B cell (primary cell): Measurements from ENCODE around the gene COL16A1. TPM values are rescaled to one million over a fixed set of nuclear protein-coding genes. Genes with fewer than 3 reads are reported as not detected.
A peak's percentile ranks its signal among the peaks of the same experiment; 100 is the strongest.

Source experiments
- ATAC-seq: fragments of 200-7000 bp; cut with Tn5 transposase; one replicate; pipeline ENCODE4 v1.10.0; 2021; ENCODE audit warnings: low read depth, mild to moderate bottlenecking, moderate number of reproducible peaks, moderate library complexity
- CTCF ChIA-PET: fragments of 350-600 bp; sonication (Branson Sonifier 250); formaldehyde crosslinking; loops from one replicate; lab custom pipeline; 2021; ENCODE audit warnings: antibody characterized with exemption, inconsistent platforms; lab: Charles Lee
- POLR2A ChIA-PET: fragments of 350-600 bp; sonication (Branson Sonifier 250); formaldehyde crosslinking; loops from one replicate; lab custom pipeline; 2021; ENCODE audit warnings: antibody characterized with exemption; lab: Charles Lee
- DNase-seq: peaks from one replicate; pipeline ENCODE4 v3.0.0; 2013
- H2AFZ ChIP-seq: 2 replicates; pipeline ENCODE4 v1.6.1; 2012; ENCODE audit warnings: mild to moderate bottlenecking, low read depth, low read length; ENCODE audit not compliant: insufficient read depth, poor library complexity, severe bottlenecking
- H3K27ac ChIP-seq, 2 donors: 1 replicate in 1 of 2; 2 replicates in 1 of 2; pipeline ENCODE4 v1.5.1; 2012 to 2013; ENCODE audit warnings: low read length in 2 of 2, mild to moderate bottlenecking in 2 of 2, moderate library complexity in 1 of 2
- H3K27me3 ChIP-seq, 4 experiments: fragments of 200-600 bp in 1 of 4; sonication (generic) in 1 of 4; replicated peaks in 1 of 4; 1 replicate in 2 of 4; 2 replicates in 2 of 4; pipeline versions ENCODE4 v1.6.1 to v1.7.0; 2013 to 2016; ENCODE audit warnings: low read length in 3 of 4, mild to moderate bottlenecking in 2 of 4, mixed read lengths in 1 of 4, moderate library complexity in 1 of 4; ENCODE audit not compliant: insufficient read depth in 4 of 4, control insufficient read depth in 3 of 4; ENCODE audit errors: control extremely low read depth in 1 of 4
- H3K36me3 ChIP-seq, 2 experiments: replicated peaks in 1 of 2; 1 replicate in 1 of 2; 2 replicates in 1 of 2; pipeline versions ENCODE4 v1.6.1 to v1.7.1; 2013; ENCODE audit warnings: low read length in 1 of 2; ENCODE audit not compliant: insufficient read depth in 2 of 2, control insufficient read depth in 1 of 2; ENCODE audit errors: control extremely low read depth in 1 of 2, extremely low read depth in 1 of 2
- H3K4me1 ChIP-seq, 2 donors: fragments of 200-600 bp in 1 of 2; sonication (generic) in 1 of 2; 1 replicate in 1 of 2; 2 replicates in 1 of 2; pipeline versions ENCODE4 v1.5.1 to v1.6.1; 2013 to 2017; ENCODE audit warnings: low read length in 2 of 2; ENCODE audit not compliant: control insufficient read depth in 2 of 2, insufficient read depth in 2 of 2
- H3K4me2 ChIP-seq: replicated peaks from 2 replicates; pipeline ENCODE3; 2012; ENCODE audit warnings: mild to moderate bottlenecking, low read depth, low read length; ENCODE audit not compliant: poor library complexity, severe bottlenecking
- H3K4me3 ChIP-seq, 5 experiments: fragments of 200-600 bp in 1 of 5; sonication (generic) in 1 of 5; 1 replicate in 3 of 5; 2 replicates in 2 of 5; pipeline versions ENCODE4 v1.5.1 to v1.7.0; 2011 to 2016; ENCODE audit warnings: low read length in 4 of 5, mild to moderate bottlenecking in 4 of 5, low read depth in 2 of 5, control low read depth in 1 of 5, moderate library complexity in 1 of 5; ENCODE audit not compliant: insufficient read depth in 1 of 5; ENCODE audit errors: control extremely low read depth in 1 of 5, extremely low read depth in 1 of 5
- H3K79me2 ChIP-seq: fragments of 200-600 bp; sonication (generic); one replicate; pipeline ENCODE4 v1.6.0; 2016; ENCODE audit warnings: low read length; ENCODE audit not compliant: control insufficient read depth, insufficient read depth
- H3K9ac ChIP-seq: fragments of 200-600 bp; sonication (generic); 2 replicates; pipeline ENCODE4 v1.6.1; 2017; ENCODE audit warnings: mild to moderate bottlenecking, low read length, moderate library complexity
- H3K9me3 ChIP-seq, 3 donors: one replicate each; pipeline versions ENCODE4 v1.6.1 to v1.7.1; 2013; ENCODE audit warnings: low read length in 2 of 3; ENCODE audit not compliant: control insufficient read depth in 2 of 3, insufficient read depth in 1 of 3; ENCODE audit errors: control extremely low read depth in 1 of 3
- H4K20me1 ChIP-seq: 2 replicates; pipeline ENCODE4 v1.6.0; 2012; ENCODE audit warnings: mild to moderate bottlenecking, low read length; ENCODE audit not compliant: insufficient read depth, control insufficient read depth, poor library complexity, severe bottlenecking
- H3K27ac Mint-ChIP-seq: one replicate; pipeline ENCODE4 v1.8.0; 2021; ENCODE audit warnings: mixed read lengths
- H3K27me3 Mint-ChIP-seq: one replicate; pipeline ENCODE4 v1.8.0; 2021; ENCODE audit warnings: mixed read lengths
- H3K4me1 Mint-ChIP-seq: one replicate; pipeline ENCODE4 v1.8.0; 2021; ENCODE audit warnings: mixed read lengths
- H3K4me3 Mint-ChIP-seq: one replicate; pipeline ENCODE4 v1.8.0; 2021; ENCODE audit warnings: mixed read lengths
- H3K9me3 Mint-ChIP-seq: one replicate; pipeline ENCODE4 v1.8.0; 2022; ENCODE audit warnings: mixed read lengths; ENCODE audit not compliant: insufficient read depth
- CTCF ChIP-seq: fragments of 200-600 bp; IDR thresholded peaks from one replicate; pipeline ENCODE4 v1.8.0; 2022; ENCODE audit warnings: antibody characterized with exemption, mild to moderate bottlenecking
- EZH2 ChIP-seq: IDR thresholded peaks from 2 replicates; pipeline ENCODE4 v1.6.1; 2012; ENCODE audit warnings: borderline replicate concordance, low read depth, mild to moderate bottlenecking, moderate library complexity, low read length; ENCODE audit not compliant: insufficient read depth, poor library complexity, severe bottlenecking
- WGBS: methylation state at CpG from one replicate; pipeline ENCODE4 v1.1.5; 2013; ENCODE audit warnings: missing lambda C conversion rate; ENCODE audit not compliant: insufficient coverage; 5-methylcytosine and 5-hydroxymethylcytosine counted together
- intact Hi-C: fragments of 100-400 bp; cut with micrococcal nuclease; formaldehyde crosslinking; loops from one replicate; pipeline ENCODE4 v1.10.0; 2022
- polyA plus RNA-seq: library from polyadenylated mRNA; depleted of rRNA; stranded (reverse); fragments of >200 nt; gene quantifications from 2 replicates; pipeline ENCODE4 v1.2.3, GENCODE V29; 2012
- total RNA-seq, 2 donors: library from RNA; stranded (reverse); fragments of 120-200 nt in 1 of 2; gene quantifications; 1 replicate in 1 of 2; 2 replicates in 1 of 2; pipeline versions ENCODE4 v1.2.3 to v1.2.4, GENCODE V29; 2013 to 2022

Gene COL16A1
- total and polyA plus RNA-seq, 2 donors (not counting 1 experiment from before 2014, with no cell fraction given) = 0.07 TPM; not detected in 1

GRCh38 chr1:31620631-31621497, 83.0 kb downstream of the COL16A1 start:
- 97% methylated on average over 18 of the region's 20 CpGs for WGBS
- Mint-ChIP-seq H3K4me3 (no peak overlapping the region), H3K27me3 (peaks cover 31% of the 10 kb centered on the region), H3K9me3 (no peaks in the 10 kb centered on the region), H3K4me1 (peaks cover 24% of the 10 kb centered on the region), H3K27ac (no peak overlapping the region)
- no peak overlapping the region for H2AFZ ChIP-seq
- H3K79me2 ChIP-seq = no peaks in the 10 kb centered on the region
- H3K36me3 ChIP-seq = peaks cover 0 to 2% of the 10 kb centered on the region in 2 experiments
- H3K4me3 ChIP-seq = no peak overlapping the region
- no peak overlapping the region for H3K4me2 ChIP-seq
- CTCF ChIA-PET = no interaction called here
- H3K4me1 ChIP-seq = peaks cover 13 to 19% of the 10 kb centered on the region in 2 donors
- TF ChIP-seq EZH2 (no peak), CTCF (no peak)
- intact Hi-C loops = no loop called here
- H4K20me1 ChIP-seq = no peaks in the 10 kb centered on the region
- peaks cover 0 to 33% (median 10%) of the 10 kb centered on the region in 4 experiments for H3K27me3 ChIP-seq
- no peak overlapping the region for H3K27ac ChIP-seq
- POLR2A ChIA-PET = no interaction called here
- no peak for ATAC-seq
- H3K9me3 ChIP-seq = peaks cover 0 to 5% (median 0%) of the 10 kb centered on the region in 3 donors
- peak; percentile 12 for DNase-seq
- H3K9ac ChIP-seq = no peak overlapping the region
